Fibroblast of lung (primary cell): ENCODE data around the gene MBD5. TPM values are rescaled to one million over a fixed set of nuclear protein-coding genes. Genes with fewer than 3 reads are reported as not detected.

ENCODE experiments used
- DNase-seq, 2 donors: peaks; one replicate each; pipeline versions ENCODE4 v3.0.0 to v3.0.0-alpha.2; 2010; ENCODE audit warnings: low read depth in 2 of 2
- H2AFZ ChIP-seq: 2 replicates; pipeline ENCODE4 v1.5.1; 2012; ENCODE audit warnings: low read length, control low read depth, inconsistent platforms
- H3K27ac ChIP-seq: 2 replicates; pipeline ENCODE4 v1.5.1; 2011; ENCODE audit warnings: low read length, control low read depth; ENCODE audit not compliant: insufficient read depth
- H3K27me3 ChIP-seq: 2 replicates; pipeline ENCODE4 v1.5.1; 2011; ENCODE audit warnings: mild to moderate bottlenecking, low read length; ENCODE audit not compliant: control insufficient read depth, insufficient read depth
- H3K36me3 ChIP-seq: 2 replicates; pipeline ENCODE4 v1.5.1; 2011; ENCODE audit warnings: low read length; ENCODE audit not compliant: control insufficient read depth, insufficient read depth
- H3K4me1 ChIP-seq: 2 replicates; pipeline ENCODE4 v1.5.1; 2011; ENCODE audit warnings: low read length; ENCODE audit not compliant: control insufficient read depth, insufficient read depth; ENCODE audit errors: extremely low read depth
- H3K4me2 ChIP-seq: 2 replicates; pipeline ENCODE4 v1.5.1; 2011; ENCODE audit warnings: low read length, control low read depth; ENCODE audit not compliant: insufficient read depth; ENCODE audit errors: extremely low read depth
- H3K4me3 ChIP-seq, 4 experiments: fragments of 200-600 bp in 1 of 4; sonication (generic) in 1 of 4; replicated peaks in 1 of 4; 2 replicates each; pipeline ENCODE4 v1.5.1; 2011 to 2016; ENCODE audit warnings: low read length in 4 of 4, low read depth in 3 of 4, mild to moderate bottlenecking in 3 of 4, control low read depth in 2 of 4, inconsistent platforms in 1 of 4, mixed read lengths in 1 of 4; ENCODE audit not compliant: insufficient read depth in 1 of 4; ENCODE audit errors: control extremely low read depth in 1 of 4
- H3K79me2 ChIP-seq: 2 replicates; pipeline ENCODE4 v1.5.1; 2012; ENCODE audit warnings: mild to moderate bottlenecking, low read length, inconsistent platforms; ENCODE audit not compliant: control insufficient read depth, insufficient read depth
- H3K9ac ChIP-seq: 2 replicates; pipeline ENCODE4 v1.5.1; 2011; ENCODE audit warnings: mild to moderate bottlenecking, low read length, control low read depth; ENCODE audit not compliant: insufficient read depth
- H3K9me3 ChIP-seq: 2 replicates; pipeline ENCODE4 v1.5.1; 2012; ENCODE audit warnings: low read depth, low read length; ENCODE audit not compliant: control insufficient read depth, insufficient read depth
- H4K20me1 ChIP-seq: 2 replicates; pipeline ENCODE4 v1.5.1; 2011; ENCODE audit warnings: low read length; ENCODE audit not compliant: control insufficient read depth, insufficient read depth; ENCODE audit errors: extremely low read depth
- EZH2 ChIP-seq: IDR thresholded peaks from 2 replicates; pipeline ENCODE4 v1.5.1; 2012; ENCODE audit warnings: low read length, control low read depth, mild to moderate bottlenecking; ENCODE audit errors: missing control alignments
- polyA plus RNA-seq, 2 donors: library from polyadenylated mRNA; depleted of rRNA in 1 of 2; stranded (reverse) in 1 of 2; unstranded in 1 of 2; fragments of >200 nt; gene quantifications; 2 replicates each; pipeline ENCODE4 v1.2.1, GENCODE V29; 2011 to 2012; ENCODE audit warnings: missing spikeins in 1 of 2
- total RNA-seq: library from RNA; depleted of rRNA; stranded (reverse); fragments of >200 nt; gene quantifications from 2 replicates; pipeline ENCODE4 v1.2.1, GENCODE V29; 2014
- TF ChIP-seq, protein P1 (sequence below), 2 donors: IDR thresholded peaks in 1 of 2; conservative IDR thresholded peaks in 1 of 2; 1 replicate in 1 of 2; 2 replicates in 1 of 2; pipeline ENCODE4 v1.5.1; 2011 to 2012; ENCODE audit warnings: low read length in 2 of 2, control low read depth in 1 of 2, inconsistent platforms in 1 of 2, low read depth in 1 of 2, mild to moderate bottlenecking in 1 of 2

Gene MBD5
- total and polyA plus RNA-seq, 2 donors (not counting 1 experiment from before 2014, with no cell fraction given): 26.1 to 32.4 TPM

DNA sequence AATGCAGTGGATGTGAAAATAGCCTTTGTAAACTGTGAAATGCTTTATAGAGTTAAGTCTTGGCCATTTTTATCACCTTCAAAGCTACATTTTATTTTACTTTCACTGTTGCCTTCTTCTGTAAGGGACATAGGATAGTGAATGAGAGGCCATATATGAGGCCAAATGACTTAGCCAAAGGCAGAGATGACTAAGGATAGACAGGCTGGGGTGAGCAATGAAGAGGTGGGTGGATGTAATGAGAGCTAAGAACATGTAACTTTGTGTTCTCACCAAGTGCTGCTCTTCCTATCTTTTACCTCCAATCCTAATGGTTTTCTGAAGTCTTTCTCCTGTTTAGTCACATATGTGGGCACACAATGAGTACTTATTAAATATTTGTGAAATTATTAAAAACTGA, 101.9 kb downstream of the MBD5 start:
- peak; percentile 12 to 69 for DNase-seq

DNA sequence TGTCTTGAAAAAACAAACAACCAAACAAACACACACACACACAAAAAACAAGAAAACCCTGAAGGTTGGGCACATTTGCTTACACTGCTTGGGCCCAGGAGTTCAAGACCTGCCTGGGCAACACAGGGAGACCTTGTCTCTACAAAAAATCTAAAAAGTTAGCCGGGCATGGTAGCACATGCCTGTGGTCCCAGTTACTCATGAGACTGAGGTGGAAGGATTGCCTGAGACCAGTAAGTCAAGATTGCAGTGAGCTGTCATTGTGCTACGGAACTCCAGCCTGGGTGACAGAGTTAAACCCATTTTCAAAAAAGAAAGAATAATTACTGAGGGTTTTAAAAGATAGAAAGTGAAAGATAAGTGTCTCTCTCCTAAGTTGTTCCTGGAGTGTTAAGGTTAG, 103.4 kb downstream of the MBD5 start:
- Histone ChIP-seq H2AFZ (no peak overlapping the region), H3K9me3 (no peaks in the 10 kb centered on the region), H3K36me3 (no peaks in the 10 kb centered on the region), H3K4me2 (no peak overlapping the region), H3K4me3 (no peak overlapping the region), H3K4me1 (no peaks in the 10 kb centered on the region), H3K27ac (no peak overlapping the region), H3K9ac (no peak overlapping the region), H4K20me1 (no peaks in the 10 kb centered on the region), H3K27me3 (no peaks in the 10 kb centered on the region), H3K79me2 (no peaks in the 10 kb centered on the region)
- no peak for TF ChIP-seq EZH2
- TF ChIP-seq, protein P1, sequence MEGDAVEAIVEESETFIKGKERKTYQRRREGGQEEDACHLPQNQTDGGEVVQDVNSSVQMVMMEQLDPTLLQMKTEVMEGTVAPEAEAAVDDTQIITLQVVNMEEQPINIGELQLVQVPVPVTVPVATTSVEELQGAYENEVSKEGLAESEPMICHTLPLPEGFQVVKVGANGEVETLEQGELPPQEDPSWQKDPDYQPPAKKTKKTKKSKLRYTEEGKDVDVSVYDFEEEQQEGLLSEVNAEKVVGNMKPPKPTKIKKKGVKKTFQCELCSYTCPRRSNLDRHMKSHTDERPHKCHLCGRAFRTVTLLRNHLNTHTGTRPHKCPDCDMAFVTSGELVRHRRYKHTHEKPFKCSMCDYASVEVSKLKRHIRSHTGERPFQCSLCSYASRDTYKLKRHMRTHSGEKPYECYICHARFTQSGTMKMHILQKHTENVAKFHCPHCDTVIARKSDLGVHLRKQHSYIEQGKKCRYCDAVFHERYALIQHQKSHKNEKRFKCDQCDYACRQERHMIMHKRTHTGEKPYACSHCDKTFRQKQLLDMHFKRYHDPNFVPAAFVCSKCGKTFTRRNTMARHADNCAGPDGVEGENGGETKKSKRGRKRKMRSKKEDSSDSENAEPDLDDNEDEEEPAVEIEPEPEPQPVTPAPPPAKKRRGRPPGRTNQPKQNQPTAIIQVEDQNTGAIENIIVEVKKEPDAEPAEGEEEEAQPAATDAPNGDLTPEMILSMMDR (conservative IDR thresholded peaks at IDR 0.05 in 1 of 2, IDR thresholded peaks at IDR 0.05 in 1 of 2; ENCODE audit: low read depth in 1 of 2, low read length in 2 of 2): no peak
- DNase-seq: peak in 1 of 2 donors; percentile 52

More for the DNA sequence above, 101.9 kb downstream of the MBD5 start:
- Histone ChIP-seq H3K27ac (no peak overlapping the region), H3K27me3 (no peaks in the 10 kb centered on the region), H4K20me1 (no peaks in the 10 kb centered on the region), H3K4me3 (no peak overlapping the region), H3K9me3 (no peaks in the 10 kb centered on the region), H2AFZ (no peak overlapping the region), H3K4me2 (no peak overlapping the region), H3K36me3 (no peaks in the 10 kb centered on the region), H3K79me2 (no peaks in the 10 kb centered on the region), H3K9ac (no peak overlapping the region), H3K4me1 (no peaks in the 10 kb centered on the region)
- no peak for TF ChIP-seq EZH2

DNA sequence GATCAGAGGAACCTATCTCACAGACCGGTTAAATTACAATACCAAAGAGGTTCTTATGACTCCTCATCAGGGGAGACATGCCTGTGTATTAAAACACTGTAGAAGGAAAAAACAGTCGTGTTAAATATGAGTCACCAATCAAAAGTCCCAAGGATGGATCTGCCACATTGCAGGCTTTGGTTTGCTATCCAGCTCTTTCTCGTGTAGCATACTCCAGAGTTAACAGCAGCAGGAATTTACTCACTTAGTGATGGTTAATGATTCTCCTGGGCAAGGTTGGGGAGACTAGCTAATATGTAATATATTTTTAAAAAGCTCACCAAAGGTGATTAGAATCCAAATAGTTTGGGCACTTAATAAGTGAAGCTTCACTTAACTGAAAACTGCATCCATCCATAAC, 109.7 kb downstream of the MBD5 start:
- Histone ChIP-seq H3K79me2 (no peaks in the 10 kb centered on the region), H3K4me2 (no peak overlapping the region), H2AFZ (no peak overlapping the region), H4K20me1 (no peaks in the 10 kb centered on the region), H3K9ac (no peak overlapping the region), H3K27me3 (no peaks in the 10 kb centered on the region), H3K4me3 (no peak overlapping the region), H3K36me3 (no peaks in the 10 kb centered on the region), H3K4me1 (no peaks in the 10 kb centered on the region), H3K27ac (no peak overlapping the region), H3K9me3 (no peaks in the 10 kb centered on the region)
- no peak for TF ChIP-seq EZH2
- TF ChIP-seq, protein P1 (conservative IDR thresholded peaks at IDR 0.05 in 1 of 2, IDR thresholded peaks at IDR 0.05 in 1 of 2; ENCODE audit: low read depth in 1 of 2, low read length in 2 of 2): no peak
- peak; percentile 27 to 70 for DNase-seq
